Stromal cell of bone marrow (primary cell): ENCODE measurements around the gene PRKCE.
"Not testable (repeated sequence)": the region's sequence is repeated elsewhere in the genome, so short reads cannot be mapped to it uniquely, and the experiment has no call there.

Experiments
- DNase-seq: peaks from one replicate; pipeline ENCODE4 v3.0.0-alpha.2; 2012; ENCODE audit warnings: low read depth

Gene PRKCE

DNA sequence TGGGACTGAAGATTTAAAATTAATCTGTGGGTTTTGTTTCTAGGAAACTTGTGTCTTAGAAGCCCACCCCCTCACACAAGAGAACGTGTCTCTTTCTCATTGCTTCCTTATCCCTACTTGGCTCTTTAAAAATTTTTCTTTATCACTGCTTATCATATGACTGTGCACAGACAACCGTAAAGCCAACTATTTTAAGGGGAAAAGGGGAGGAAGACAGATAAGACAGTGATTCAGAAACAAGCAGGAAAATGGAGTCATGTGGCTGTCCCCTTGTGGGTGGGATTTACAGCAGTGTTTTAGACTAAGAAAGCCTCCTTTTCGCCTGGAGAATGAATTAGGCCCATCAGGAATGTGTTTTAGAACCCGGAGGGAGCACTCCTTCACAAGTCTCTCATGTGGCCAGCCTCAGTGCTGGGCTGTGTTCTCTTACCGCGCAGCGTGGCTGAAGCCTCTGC is 17.6 kb downstream of the PRKCE start:
- no peak for DNase-seq

DNA sequence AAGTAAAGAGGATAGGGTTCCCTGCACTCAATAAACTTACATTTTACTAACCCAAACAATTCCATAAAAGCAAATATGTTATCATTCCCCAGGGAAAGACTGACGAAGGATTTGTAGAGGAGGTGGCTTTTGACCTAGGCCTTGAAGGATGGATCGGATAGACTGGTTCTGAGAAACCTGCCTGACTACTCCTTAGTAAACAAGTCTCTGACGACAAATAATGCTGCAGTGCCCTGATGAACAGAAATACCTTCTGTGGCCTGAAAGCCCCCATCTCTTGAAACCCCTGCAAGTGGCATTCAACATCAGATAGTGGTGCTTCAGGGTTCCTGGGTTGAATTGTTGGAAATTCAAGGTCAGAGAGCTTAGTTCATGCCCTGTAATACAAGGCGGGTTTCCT is 19.2 kb downstream of the PRKCE start:
- DNase-seq = no peak

DNA sequence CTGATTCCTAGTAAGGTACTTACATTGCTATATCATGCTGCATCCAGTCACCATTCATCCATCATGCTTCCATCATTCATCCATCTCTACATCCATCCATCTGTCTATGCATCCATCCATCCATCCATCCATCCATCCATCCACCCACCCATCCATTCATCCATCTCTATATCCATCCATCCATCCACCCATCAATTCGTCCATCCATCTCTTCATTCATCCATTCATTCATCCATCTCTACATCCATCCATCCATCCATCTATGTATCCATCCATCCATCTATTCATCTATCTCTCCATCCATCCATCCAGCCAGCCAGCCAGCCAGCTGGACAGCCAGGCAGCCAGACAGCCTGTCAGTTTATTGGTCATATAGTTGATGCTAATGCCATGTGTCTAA is 20.7 kb downstream of the PRKCE start:
- no peak for DNase-seq

DNA sequence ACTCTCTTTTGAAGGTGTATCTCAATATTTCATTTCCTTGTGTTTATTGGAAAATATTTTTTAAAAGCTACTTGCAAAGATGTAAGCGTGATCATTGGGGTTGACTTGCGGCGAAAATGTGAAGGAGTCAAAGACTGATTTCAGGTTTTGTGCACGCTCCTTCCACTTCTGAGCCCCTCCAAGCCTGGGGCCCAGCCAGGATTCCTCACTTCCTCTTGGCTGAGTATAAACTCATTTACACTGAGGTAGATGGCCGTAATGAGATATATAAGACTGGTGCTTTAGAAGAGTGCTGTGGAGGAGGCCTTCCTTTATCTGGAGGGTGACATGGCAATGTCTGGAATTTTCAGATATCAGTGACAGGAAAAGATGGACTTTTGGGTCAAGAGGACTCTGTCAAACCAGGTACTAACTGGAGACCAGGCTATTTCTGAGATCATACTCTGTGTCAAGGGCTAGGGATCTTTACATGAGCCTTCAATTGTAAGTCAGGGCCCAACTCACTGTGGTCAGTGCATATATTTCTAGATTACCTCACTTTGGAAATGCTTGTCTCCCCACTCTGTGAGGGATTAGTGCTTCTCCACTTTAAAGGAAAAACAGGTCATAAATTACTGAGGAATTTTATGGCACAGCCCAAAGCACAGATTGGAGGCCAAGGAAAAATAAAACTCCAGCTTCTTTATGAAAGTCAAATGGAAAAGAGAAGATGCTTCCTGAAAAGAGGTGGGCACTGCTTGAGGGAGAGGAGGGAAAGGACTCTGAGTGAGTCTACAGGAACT is 22.8 kb downstream of the PRKCE start:
- no peak for DNase-seq

DNA sequence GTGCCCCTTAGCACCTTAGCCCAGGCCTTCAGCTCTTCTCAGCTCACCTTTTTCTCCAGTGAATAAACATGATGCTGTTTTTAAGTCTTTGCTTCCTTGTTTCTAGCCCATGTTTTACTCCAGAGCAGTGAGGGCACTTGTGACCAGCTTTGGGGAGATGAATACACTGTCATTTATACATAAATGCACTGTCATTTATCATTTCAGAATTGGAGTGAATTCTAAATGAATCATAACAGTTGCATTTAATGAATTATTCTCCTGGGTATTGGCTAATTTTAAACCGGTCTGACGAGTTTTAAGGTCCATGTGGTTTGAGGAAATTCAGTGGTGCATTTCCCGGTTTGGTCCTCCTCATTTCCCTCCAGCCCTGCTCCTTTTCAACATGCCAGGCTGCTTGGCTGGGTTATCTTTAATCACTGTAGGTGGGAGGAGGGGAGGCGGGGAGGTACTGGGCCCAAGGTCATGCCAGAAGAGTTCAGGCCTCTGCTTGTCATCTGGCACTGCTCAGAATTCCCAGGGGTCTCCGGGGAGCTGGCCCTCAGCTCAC is 23.9 kb downstream of the PRKCE start:
- no peak for DNase-seq

DNA sequence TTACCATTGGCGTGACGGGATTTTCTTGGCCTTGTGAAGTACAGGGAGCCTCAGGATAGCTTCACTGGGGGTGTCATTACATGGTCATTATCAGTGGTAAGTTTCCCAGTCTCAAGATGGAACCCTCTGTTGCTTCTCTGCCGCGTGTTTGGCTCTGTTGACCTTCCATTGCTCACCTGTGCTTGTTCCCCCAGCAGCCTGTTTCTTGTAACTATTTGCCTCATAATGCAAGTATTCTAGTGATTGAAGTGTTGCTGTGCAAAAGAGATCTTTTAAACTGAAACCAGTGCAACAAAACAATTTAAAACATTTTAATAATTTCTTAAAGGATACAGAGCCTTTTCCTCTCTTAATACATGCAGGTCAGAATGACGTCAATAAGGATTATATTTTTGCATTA is 24.6 kb downstream of the PRKCE start:
- no peak for DNase-seq

DNA sequence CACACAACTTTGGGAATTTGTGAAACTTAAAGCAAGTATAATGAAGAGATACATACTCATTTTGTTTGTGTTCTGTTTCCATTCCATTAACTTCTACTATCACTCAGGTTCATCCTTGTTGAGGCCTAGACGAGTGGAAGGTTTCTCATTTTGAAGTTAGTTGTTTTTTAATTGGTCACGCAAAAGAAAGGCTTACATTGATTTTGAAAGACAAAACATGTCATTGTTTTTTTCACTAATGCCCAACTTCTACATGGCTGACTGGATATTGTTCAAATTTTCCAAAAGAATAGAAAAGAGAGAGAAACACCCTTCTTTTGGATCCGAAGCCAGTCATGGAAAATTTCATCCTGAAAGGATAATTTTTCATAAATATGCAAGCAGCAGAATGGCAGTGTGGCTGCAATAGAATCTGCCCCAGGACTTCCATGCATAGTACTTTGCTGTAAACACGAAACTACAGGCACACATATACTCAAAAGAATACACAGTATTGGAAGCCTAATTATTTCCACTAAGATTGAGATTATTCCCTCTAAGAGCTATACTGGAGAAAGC is 27.4 kb downstream of the PRKCE start:
- DNase-seq = no peak

DNA sequence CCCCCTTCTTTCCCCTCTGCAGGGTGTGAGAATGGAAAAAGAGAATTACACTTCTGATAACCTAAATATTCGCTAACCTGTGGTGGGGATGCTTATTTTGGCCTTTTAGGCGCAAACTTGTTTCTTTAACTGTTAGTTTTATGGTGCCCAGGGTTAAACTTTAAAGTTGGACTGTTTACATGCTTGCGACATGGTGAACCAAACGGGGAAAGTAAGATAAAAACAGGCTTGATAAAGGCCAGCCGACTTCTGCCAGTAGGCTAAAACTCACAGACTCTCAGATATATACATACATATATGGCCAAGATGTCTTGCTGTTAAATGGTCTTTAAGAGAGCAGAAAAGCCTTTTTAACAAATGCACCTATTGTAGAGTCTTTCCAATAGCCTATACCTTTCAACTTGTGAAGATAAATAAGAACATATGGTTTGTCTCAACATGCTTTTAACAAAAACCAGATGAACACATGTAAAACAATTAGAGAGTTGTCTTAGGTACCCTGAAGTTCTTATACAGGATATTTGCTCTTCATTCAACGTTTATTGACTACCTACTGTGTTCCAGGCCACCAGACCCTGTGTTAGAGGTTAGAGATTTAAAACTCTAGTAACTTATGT is 29.0 kb downstream of the PRKCE start:
- no peak for DNase-seq

DNA sequence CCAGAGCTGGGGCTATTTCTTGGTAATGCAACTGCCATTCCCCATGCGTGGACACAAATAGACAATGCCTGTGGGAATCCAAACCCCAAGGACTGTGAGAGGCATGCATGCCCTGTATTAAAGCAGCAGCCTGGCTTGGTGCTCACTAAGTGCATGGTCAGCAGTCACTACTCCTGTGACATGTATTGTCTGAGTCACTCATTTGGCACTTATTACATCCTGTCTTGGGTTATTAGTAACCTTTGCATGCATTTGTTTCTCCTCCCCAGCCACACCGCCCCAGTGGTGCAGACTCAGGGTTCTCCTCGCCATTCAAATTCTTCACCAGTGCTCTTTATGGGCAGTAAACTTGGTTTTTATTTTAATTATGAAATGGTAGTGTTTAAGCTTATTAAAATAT is 30.2 kb downstream of the PRKCE start:
- peak; percentile 71 for DNase-seq

DNA sequence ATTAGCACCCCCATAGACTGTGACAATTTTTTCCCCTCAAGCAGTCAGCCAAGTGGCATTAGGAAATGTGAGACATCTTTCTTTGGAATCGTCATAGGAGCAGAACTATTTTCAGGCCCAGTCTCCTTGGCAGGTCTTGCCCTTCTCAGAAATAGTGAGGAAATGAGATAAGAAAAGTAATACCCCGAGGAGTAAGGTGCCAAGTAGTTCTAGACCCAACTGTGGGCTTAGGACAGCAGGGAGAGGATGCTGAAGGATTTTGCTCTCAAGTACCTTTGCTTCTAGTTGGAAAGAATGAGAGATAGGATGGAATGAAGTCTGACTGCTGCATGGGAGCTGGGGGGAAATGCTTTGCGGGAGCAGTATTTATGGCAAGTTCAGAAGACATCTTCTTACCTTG is 31.8 kb downstream of the PRKCE start:
- DNase-seq = no peak

DNA sequence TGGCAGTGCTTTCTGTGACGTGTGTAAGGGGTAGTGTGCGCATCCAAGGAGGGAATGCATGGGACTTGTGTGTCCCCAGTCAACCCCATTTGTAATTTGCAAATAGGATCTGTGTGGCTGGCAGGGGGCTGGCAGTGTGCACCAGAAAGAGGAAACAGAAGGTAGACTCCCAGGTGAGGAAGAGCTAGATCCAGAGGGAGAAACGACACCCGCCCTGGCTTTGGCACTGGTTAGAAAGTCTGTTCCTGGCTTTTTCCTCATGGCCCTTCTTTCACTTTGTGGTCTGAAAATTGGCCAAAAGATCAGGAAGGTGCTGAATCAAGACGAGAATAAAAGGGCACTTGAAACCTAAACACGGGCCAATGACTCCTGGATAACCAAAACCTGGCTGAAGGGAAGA is 33.3 kb downstream of the PRKCE start:
- DNase-seq = no peak

DNA sequence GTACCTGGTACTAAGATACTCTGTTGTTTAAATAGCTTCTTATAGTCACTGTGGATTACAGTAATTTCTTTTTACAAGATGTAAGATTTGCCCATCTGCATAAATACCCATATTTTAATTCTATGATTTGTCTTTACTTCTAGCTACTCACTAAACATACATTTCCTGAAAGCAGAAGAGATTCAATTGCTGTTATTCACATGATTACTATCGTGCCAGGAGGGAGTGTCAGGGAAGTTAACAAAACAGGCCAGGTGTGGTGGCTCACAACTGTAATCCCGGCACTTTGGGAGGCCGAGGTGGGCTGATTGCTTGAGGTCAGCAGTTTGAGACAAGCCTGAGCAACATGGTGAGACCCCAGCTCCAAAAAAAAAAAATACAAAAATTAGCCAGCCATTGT is 33.8 kb downstream of the PRKCE start:
- no peak for DNase-seq

DNA sequence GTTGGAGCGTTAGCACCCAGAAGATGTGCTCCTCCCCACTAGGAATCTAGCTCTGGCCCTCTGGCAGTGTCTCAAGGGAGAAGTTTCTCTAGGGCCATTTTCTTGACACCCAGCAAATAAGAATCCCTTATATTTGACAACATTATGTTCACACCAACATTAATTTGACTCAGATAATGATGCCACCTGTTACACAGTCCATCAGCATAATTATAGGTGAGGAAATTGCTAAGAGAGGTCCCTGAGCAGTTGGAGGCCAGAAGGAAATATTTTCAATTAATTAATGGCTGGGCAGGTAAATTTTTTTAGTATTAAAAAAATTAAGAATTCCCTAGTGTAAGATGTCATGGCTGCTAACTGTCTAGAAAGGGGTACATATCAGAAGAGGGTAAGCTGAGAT is 36.5 kb downstream of the PRKCE start:
- no peak for DNase-seq

DNA sequence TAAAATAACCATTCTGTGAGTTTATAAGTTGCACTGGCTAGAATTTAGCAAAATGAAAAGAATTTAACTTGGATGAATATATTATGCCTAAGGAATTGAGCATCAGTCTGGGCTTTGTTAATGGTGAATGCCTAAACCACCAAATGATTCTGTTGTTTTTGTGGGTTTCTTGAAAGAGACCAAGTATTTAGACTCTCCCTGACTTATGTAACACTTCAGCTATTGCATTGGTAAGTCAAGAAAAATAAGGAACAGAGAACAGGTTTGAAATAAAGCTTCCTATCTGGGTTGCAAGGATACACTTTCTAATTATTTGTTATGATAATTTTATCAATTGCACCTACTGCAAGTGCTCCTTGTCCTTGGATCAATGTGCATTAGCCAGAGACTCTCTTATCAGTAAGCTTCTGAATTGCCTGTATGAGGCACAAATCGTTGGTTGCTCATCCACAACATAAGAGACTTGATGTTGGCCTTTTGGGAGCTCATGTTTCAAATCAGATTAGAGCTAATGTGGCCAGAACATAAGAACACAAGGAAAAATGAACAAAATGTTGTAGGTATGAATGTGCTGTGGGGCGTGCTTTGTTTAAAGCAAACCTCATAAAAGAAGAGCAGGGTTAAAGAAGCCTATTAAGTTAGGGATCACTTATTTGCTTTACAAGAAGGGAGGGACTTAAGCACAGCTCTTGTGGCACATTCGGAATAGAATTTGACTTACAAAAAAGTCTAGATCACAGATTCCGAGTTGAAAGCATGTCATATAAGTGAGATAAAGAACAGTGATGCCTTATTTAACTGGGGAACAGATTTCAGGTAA is 37.2 kb downstream of the PRKCE start:
- DNase-seq = no peak

DNA sequence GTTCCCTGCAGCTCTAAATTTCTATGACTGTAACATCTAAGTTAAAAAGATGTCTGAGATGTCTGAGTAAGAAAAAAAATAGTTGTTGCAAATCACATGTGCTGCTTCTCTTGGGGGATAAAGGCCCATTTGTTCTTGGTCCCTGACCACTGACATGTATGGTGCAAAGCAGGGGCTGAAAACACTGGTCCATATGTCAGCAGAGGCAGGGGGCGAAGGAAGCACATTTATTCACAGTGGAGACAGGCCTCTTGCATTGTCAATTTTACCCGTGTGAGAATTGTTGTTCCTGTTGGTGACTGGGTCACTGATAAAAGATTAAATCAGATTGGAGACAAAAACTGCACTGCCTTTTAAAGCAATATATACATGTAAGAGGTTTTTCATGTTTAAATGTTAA is 38.8 kb downstream of the PRKCE start:
- DNase-seq = no peak

DNA sequence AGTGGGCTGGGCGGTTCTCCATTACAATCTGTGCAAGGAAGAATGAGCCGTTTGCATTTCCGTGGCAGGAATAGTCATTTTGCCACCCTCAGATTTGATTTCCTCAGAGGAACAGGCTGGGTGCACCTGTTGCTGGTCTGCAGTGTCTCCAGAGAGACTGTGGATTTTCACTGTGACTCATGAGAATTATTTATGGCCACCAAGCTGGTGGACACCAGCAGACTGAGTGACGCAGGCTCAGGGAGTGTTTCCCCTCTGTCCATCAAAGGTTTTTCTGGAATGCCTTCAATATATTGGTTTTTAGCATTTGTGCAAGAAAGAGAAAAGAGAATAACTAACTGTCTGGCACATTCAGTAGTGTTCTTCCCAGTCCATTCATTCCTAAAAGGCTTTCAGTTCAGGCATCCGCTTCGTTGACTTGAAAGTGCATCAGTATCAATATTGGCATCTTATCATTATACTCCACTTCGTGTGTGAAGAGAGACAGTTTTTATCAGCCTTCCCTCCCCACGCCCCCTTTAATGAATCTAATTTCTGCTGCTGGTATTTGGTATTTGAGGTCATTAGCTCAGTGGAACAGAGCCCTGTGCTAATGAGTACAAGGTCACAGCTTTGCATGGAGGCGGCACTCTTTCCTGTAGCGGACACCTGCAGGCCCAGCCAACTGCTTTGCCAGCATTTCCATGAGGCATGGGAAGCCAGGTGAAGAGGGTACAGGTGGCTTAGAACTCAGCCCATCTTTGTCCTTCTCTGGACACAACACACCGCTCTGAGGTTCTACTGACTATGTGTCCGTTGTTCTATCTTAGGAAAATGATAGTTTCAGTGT is 39.9 kb downstream of the PRKCE start:
- DNase-seq = no peak

DNA sequence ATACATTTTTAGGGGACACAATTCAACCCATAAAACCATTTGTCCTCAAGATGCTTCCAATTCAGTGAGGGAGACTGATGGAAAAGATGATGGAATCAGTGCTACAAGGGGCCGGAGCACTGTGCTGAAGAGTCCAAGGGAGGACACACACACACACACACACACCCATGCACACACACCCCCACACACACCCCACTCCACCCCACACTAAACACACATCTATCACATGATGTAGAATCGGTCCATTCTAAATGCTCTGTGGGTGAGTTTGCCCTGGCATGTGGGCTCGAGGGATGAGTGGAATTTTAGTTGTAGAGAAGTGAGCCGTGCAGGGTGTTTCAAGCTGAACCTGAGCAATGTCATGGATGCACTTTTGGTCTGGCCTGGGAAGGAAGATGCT is 41.1 kb downstream of the PRKCE start:
- DNase-seq = no peak

DNA sequence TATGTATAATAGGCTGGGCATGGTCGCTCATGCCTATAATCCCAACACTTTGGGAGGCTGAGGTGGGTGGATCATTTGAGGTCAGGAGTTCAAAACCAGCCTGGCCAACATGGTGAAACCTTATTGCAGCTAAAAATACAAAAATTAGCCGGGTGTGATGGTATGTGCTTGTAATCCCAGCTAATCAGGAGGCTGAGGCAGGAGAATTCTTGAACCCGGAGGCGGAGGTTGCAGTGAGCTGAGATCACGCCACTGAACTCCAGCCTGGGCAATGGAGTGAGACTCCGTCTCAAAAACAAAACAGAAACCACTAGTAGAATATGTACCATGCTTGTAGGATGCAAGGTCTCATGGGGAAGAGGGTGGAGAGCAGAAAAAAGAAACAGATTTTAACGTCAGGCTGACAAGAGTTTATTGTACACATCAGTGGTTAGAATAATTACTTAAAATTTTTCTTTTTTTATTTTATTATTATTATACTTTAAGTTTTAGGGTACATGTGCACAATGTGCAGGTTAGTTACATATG is 44.1 kb downstream of the PRKCE start:
- not testable (repeated sequence) for DNase-seq

DNA sequence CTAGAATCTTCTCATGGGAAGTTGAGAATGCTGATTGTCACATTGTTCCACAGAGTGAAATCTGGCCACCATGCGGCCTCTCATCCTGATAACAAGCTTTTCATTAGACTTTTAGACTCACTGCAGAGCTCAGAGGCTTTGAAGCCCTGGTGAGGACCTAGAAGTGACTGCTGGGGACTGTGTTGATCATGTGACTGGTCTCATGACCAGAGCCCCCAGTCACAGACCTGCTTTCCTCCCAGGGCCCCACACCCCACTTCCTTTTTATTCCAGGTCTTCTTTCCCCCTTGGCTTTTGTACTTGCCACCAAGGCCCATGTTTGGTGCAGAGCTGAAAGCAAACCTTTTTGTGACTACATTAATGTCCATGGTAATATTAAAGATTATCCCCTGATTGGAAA is 45.2 kb downstream of the PRKCE start:
- no peak for DNase-seq

DNA sequence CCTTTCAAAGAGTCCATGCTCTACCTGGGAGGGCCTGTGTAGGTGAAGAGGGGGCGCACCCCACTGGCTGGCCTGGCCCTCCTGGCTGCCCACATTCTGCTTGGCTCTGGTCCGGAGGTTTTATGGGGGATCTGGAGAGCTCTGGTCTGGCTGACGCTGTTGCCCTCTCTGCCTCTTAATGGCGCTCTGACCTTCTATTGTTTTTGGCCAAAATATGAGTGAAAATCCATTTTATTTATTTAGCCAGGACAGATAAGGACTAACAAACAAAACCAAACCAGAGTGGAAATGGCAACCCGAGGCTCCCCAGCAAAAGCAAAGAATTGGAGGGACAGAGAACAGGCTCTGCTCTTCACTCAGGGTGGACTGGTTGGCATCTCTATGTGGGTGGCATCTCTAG is 45.7 kb downstream of the PRKCE start:
- DNase-seq = no peak

DNA sequence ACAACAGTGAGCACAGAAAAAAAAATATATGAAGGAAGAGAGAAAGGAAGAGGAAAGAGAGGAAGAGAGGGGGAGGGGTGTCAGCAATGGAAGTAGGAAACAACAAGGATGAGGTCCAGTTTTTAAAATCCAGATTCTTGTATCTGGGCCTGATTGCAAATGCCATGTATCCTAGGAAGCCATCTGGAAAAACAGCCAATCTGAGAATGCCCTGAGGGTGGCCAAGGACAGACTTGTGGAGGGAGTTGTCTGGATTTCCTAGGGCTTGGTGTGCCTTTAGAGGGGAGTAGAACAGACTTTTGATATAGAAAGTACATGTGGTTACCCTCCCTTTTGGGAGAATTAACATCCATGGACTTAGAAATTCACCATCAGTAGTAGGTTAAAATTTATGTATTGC is 47.1 kb downstream of the PRKCE start:
- DNase-seq = no peak
